Measurements from ENCODE around the gene TBC1D9B. TPM values are rescaled to one million over a fixed set of nuclear protein-coding genes. Genes with fewer than 3 reads are reported as not detected.
"Not testable (repeated sequence)": the region's sequence is repeated elsewhere in the genome, so short reads cannot be mapped to it uniquely, and the experiment has no call there.

TBC1D9B gene
- total RNA-seq, 4 donors from 2014 or later, result 56.1 to 65.9 (median 62.7) TPM

DNA sequence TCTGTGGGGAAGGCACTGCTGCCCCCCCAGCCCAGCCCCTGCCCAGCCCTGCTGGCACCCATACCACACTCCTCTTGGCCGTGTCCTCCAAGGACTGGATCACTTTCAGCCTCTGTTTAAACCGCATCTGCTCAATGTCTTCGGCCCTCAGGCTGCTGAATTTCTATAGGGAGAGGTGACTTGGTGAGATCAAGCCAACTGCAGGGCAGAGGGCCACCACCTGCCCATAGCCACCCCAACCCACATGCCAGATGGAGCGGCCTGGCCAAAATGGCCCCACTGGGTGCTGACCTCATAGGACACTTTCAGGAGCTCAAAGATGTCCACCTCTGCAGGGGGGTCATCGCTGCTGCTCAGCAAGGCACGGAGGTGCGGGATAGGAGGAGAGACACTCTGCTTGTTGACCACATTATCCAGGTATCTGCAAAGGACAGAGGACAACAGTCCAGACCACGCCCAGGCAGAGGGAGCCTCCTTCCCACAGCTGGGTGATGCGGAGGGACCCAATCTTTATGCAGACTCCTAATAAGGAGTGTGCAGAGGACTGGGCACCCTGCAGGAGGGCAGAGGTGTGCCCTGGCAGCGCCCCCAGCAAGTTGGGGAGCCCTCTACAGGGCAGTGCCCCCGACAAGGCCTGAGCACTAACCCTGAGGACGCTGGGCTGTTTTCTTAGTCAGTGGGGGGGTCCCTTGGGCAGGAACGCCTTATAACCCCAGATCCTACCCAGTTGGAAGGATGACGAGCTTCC is 34.7 kb downstream of the TBC1D9B start:
- TF ChIP-seq POLR2A (IDR thresholded peaks at IDR 0.05), result no peak
- TF ChIP-seq, protein P1, sequence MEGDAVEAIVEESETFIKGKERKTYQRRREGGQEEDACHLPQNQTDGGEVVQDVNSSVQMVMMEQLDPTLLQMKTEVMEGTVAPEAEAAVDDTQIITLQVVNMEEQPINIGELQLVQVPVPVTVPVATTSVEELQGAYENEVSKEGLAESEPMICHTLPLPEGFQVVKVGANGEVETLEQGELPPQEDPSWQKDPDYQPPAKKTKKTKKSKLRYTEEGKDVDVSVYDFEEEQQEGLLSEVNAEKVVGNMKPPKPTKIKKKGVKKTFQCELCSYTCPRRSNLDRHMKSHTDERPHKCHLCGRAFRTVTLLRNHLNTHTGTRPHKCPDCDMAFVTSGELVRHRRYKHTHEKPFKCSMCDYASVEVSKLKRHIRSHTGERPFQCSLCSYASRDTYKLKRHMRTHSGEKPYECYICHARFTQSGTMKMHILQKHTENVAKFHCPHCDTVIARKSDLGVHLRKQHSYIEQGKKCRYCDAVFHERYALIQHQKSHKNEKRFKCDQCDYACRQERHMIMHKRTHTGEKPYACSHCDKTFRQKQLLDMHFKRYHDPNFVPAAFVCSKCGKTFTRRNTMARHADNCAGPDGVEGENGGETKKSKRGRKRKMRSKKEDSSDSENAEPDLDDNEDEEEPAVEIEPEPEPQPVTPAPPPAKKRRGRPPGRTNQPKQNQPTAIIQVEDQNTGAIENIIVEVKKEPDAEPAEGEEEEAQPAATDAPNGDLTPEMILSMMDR (IDR thresholded peaks at IDR 0.05 in 4 of 5, conservative IDR thresholded peaks at IDR 0.05 in 1 of 5), result no peak
- Histone ChIP-seq H3K4me1 (peaks cover 11 to 17% of the 10 kb centered on the region in 2 donors), H3K36me3 (peaks cover 0 to 80% of the 10 kb centered on the region in 2 donors), H3K4me3 (no peak overlapping the region), H3K9me3 (no peaks in the 10 kb centered on the region), H3K27me3 (no peaks in the 10 kb centered on the region), H3K27ac (no peak overlapping the region)
- in situ Hi-C loops (cut with MboI; ENCODE audit: low sequenced_read_pairs in 4 of 4) (loop anchor here in 1 of 4 donors (25.0 kb wide), 1 partner anchor 111 kb away; no protein-coding TSS in a partner anchor), intact Hi-C loops (cut with DNase I; ENCODE audit: low total_unique reads) (no loop called here)
- ATAC-seq (no peak), DNase-seq (no peak)

DNA sequence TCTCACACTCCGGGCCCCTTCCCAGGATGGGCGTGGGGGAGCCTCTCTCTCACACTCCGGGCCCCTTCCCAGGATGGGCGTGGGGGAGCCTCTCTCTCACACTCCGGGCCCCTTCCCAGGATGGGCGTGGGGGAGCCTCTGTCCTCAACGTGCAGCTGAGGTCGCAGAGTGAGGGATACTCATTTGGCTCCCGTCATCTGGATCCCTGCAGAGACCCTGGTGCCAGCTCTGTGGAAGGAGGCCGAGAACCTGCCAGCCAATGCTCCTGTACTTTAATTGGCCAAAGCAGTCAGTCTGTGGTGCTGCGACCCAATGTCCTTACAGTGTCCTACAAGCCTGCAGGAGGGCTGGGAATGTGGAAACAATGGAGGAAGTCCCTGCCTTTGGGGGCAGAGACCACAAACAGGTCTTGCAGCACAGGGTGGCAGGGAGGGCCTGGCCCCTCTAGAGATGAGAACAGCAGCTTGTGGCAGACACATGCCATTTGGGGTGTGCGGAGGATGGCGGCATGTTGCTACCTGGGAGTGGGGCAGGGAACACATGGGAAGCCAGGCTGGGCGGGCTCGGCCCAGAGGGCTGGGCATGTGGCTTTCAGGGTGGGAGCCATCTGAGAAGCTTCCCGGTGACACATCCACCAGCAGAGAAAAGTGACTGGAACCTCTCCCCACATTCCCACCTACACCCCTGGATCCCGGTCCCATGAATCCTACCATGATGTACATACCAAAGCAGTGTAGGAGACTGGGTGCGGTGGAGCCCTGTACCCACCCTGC is 35.5 kb downstream of the TBC1D9B start:
- Histone ChIP-seq H3K36me3 (peaks cover 0 to 80% of the 10 kb centered on the region in 2 donors), H3K4me3 (no peak overlapping the region), H3K27me3 (no peaks in the 10 kb centered on the region), H3K9me3 (no peaks in the 10 kb centered on the region), H3K27ac (no peak overlapping the region), H3K4me1 (peaks cover 11 to 17% of the 10 kb centered on the region in 2 donors)
- DNase-seq (no peak), ATAC-seq (no peak)
- intact Hi-C loops (cut with DNase I; ENCODE audit: low total_unique reads) (no loop called here), in situ Hi-C loops (cut with MboI; ENCODE audit: low sequenced_read_pairs in 4 of 4) (loop anchor here in 1 of 4 donors (25.0 kb wide), 1 partner anchor 110 kb away; no protein-coding TSS in a partner anchor)
- TF ChIP-seq, protein P1 (IDR thresholded peaks at IDR 0.05 in 4 of 5, conservative IDR thresholded peaks at IDR 0.05 in 1 of 5), result no peak
- no peak for TF ChIP-seq POLR2A (IDR thresholded peaks at IDR 0.05)

DNA sequence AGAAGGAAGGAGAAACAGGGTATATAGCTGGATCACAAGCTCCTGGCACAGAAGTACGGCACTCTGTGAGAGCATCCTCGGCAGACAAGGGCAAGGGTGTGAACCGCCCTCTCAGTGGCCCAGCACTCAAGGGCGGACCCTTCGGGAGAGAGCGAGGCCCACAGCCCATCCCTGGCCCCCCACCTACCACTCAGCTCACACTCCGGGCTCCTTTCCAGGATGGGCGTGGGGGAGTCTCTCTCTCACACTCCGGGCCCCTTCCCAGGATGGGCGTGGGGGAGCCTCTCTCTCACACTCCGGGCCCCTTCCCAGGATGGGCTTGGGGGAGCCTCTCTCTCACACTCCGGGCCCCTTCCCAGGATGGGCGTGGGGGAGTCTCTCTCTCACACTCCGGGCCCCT is 36.2 kb downstream of the TBC1D9B start:
- in situ Hi-C loops (cut with MboI; ENCODE audit: low sequenced_read_pairs in 4 of 4), result loop anchor here in 1 of 4 donors (25.0 kb wide), 1 partner anchor 109 kb away; no protein-coding TSS in a partner anchor
- not testable (repeated sequence) for H3K27ac ChIP-seq
- intact Hi-C loops (cut with DNase I; ENCODE audit: low total_unique reads), result loop anchor here (2.0 kb wide), 1 partner anchor 35 kb away; the partner anchor contains the start of gene TBC1D9B

DNA sequence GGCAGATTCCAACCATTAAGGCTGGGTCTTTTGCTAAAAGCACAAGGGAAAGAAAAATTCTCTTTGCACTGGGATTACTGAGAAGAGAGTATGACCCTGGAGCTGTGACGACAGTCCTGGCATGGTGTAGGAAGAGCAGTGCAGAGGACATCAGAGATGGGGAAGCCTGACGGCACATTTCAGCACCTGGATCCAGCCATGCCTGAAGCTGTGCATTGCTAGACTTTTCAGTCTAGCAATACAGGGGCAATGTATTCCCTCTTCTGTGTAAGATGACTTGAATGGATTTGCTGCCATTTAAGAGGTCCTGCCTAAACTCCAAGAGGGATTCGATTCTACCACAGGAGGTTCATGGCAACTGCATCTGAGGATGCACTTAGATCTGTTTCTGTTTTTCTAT is 36.7 kb downstream of the TBC1D9B start:
- no peak for TF ChIP-seq POLR2A (IDR thresholded peaks at IDR 0.05)
- TF ChIP-seq, protein P1 (IDR thresholded peaks at IDR 0.05 in 4 of 5, conservative IDR thresholded peaks at IDR 0.05 in 1 of 5), result no peak
- DNase-seq, result no peak
- Histone ChIP-seq H3K27me3 (no peaks in the 10 kb centered on the region), H3K4me1 (peaks cover 7 to 12% of the 10 kb centered on the region in 2 donors), H3K27ac (peak overlapping the region in 2 of 4 donors; percentile 24 to 37), H3K36me3 (peaks cover 0 to 78% of the 10 kb centered on the region in 2 donors), H3K4me3 (no peak overlapping the region), H3K9me3 (no peaks in the 10 kb centered on the region)
- intact Hi-C loops (cut with DNase I; ENCODE audit: low total_unique reads) (loop anchor here (2.0 kb wide), 1 partner anchor 36 kb away; the partner anchor contains the start of gene TBC1D9B), in situ Hi-C loops (cut with MboI; ENCODE audit: low sequenced_read_pairs in 4 of 4) (loop anchor here in 1 of 4 donors (25.0 kb wide), 1 partner anchor 109 kb away; no protein-coding TSS in a partner anchor)
- ATAC-seq, result no peak

More for the DNA sequence above, 36.2 kb downstream of the TBC1D9B start:
- H3K36me3 ChIP-seq, result peaks cover 0 to 83% of the 10 kb centered on the region in 2 donors
- not testable (repeated sequence) for ATAC-seq, H3K27me3 ChIP-seq, H3K9me3 ChIP-seq, DNase-seq, H3K4me3 ChIP-seq
- H3K4me1 ChIP-seq, result peaks cover 11 to 17% of the 10 kb centered on the region in 2 donors

Data from gastrocnemius medialis (tissue), 4 donors.